Endothelial cell of umbilical vein (primary cell): Measurements from ENCODE around the gene TREX2. TPM values are rescaled to one million over a fixed set of nuclear protein-coding genes. Genes with fewer than 3 reads are reported as not detected.

Source experiments
- BruUV-seq: library from RNA; stranded (reverse); fragments of 400-500 nt; replicated peaks from 2 replicates; lab custom pipeline; 2021; lab: Mats Ljungman, UMichigan
- CTCF ChIA-PET: fragments of 300-600, 350-600 bp; sonication (Branson Sonifier 250); formaldehyde crosslinking; loops from one replicate; lab custom pipeline; 2021; ENCODE audit warnings: antibody characterized with exemption, inconsistent platforms; lab: Charles Lee
- POLR2A ChIA-PET: fragments of 300-600, 350-600 bp; sonication (Branson Sonifier 250); formaldehyde crosslinking; loops from one replicate; lab custom pipeline; 2021; ENCODE audit warnings: antibody characterized with exemption, inconsistent platforms; lab: Charles Lee
- DNase-seq: peaks from one replicate; pipeline ENCODE4 v3.0.0-alpha.2; 2011; ENCODE audit warnings: low read depth, low spot score
- FAIRE-seq: peaks from 2 replicates; lab custom pipeline; 2011; peaks lifted over from hg19 to GRCh38; lab: Jason Lieb, UNC
- H2AFZ ChIP-seq: 2 replicates; pipeline ENCODE4 v1.6.0; 2012; ENCODE audit warnings: low read depth, low read length, control low read depth, inconsistent platforms
- H3K27ac ChIP-seq: 2 replicates; pipeline ENCODE4 v1.5.1; 2011; ENCODE audit warnings: low read depth, mild to moderate bottlenecking, control low read depth, low read length, moderate library complexity; ENCODE audit not compliant: insufficient read depth
- H3K27me3 ChIP-seq, 2 experiments: 2 replicates each; pipeline versions ENCODE4 v1.6.0 to v1.6.1; 2011; ENCODE audit warnings: low read length in 2 of 2, mixed read lengths in 1 of 2; ENCODE audit not compliant: control insufficient read depth in 2 of 2, insufficient read depth in 2 of 2
- H3K36me3 ChIP-seq, 2 experiments: 2 replicates in 1 of 2; 3 replicates in 1 of 2; pipeline ENCODE4 v1.5.1; 2011; ENCODE audit warnings: low read length in 2 of 2, mild to moderate bottlenecking in 1 of 2, moderate library complexity in 1 of 2; ENCODE audit not compliant: control insufficient read depth in 2 of 2, insufficient read depth in 2 of 2; ENCODE audit errors: extremely low read depth in 1 of 2
- H3K4me1 ChIP-seq: 3 replicates; pipeline ENCODE4 v1.5.1; 2011; ENCODE audit warnings: mild to moderate bottlenecking, low read length; ENCODE audit not compliant: control insufficient read depth, insufficient read depth; ENCODE audit errors: extremely low read depth
- H3K4me2 ChIP-seq: 2 replicates; pipeline ENCODE4 v1.6.1; 2011; ENCODE audit warnings: low read length, control low read depth, mixed read lengths; ENCODE audit not compliant: insufficient read depth
- H3K4me3 ChIP-seq, 3 experiments: fragments of 200-600 bp in 1 of 3; sonication (generic), shearing (Covaris generic) in 1 of 3; replicated peaks in 1 of 3; 2 replicates each; pipeline ENCODE4 v1.5.1; 2011 to 2016; ENCODE audit warnings: control low read depth in 3 of 3, low read length in 3 of 3, mild to moderate bottlenecking in 2 of 3, inconsistent platforms in 1 of 3, low read depth in 1 of 3, moderate library complexity in 1 of 3; ENCODE audit not compliant: insufficient read depth in 1 of 3
- H3K79me2 ChIP-seq: 2 replicates; pipeline ENCODE4 v1.6.0; 2012; ENCODE audit warnings: low read length, inconsistent platforms; ENCODE audit not compliant: control insufficient read depth, insufficient read depth
- H3K9ac ChIP-seq: replicated peaks from 2 replicates; pipeline ENCODE3; 2011; ENCODE audit warnings: low read length, control low read depth; ENCODE audit not compliant: insufficient read depth; ENCODE audit errors: extremely low read depth
- H3K9me1 ChIP-seq: replicated peaks from 3 replicates; pipeline ENCODE4 v1.6.0; 2011; ENCODE audit warnings: mild to moderate bottlenecking, low read length; ENCODE audit not compliant: control insufficient read depth, insufficient read depth; ENCODE audit errors: extremely low read depth
- H3K9me3 ChIP-seq: replicated peaks from 2 replicates; pipeline ENCODE4 v1.5.1; 2012; ENCODE audit warnings: low read length, inconsistent platforms; ENCODE audit not compliant: control insufficient read depth, insufficient read depth
- H4K20me1 ChIP-seq: replicated peaks from 2 replicates; pipeline ENCODE3; 2011; ENCODE audit warnings: mild to moderate bottlenecking, low read length; ENCODE audit not compliant: control insufficient read depth, insufficient read depth; ENCODE audit errors: extremely low read depth
- EZH2 ChIP-seq: IDR thresholded peaks from 2 replicates; pipeline ENCODE4 v1.6.1; 2012; ENCODE audit warnings: borderline replicate concordance, low read depth, mild to moderate bottlenecking, moderate library complexity, low read length, inconsistent platforms; ENCODE audit not compliant: severe bottlenecking
- FOS ChIP-seq: IDR thresholded peaks from 2 replicates; pipeline ENCODE4 v1.6.1; 2011; ENCODE audit warnings: mild to moderate bottlenecking, low read length, moderate library complexity, borderline replicate concordance; ENCODE audit not compliant: insufficient read depth
- JUN ChIP-seq: IDR thresholded peaks from 2 replicates; pipeline ENCODE4 v1.6.1; 2011; ENCODE audit warnings: borderline replicate concordance, low read depth; ENCODE audit not compliant: insufficient read length, insufficient read depth
- POLR2A ChIP-seq: IDR thresholded peaks from 2 replicates; pipeline ENCODE4 v1.6.1; 2012; ENCODE audit warnings: low read depth, mild to moderate bottlenecking, control low read depth, low read length
- dilution Hi-C: fragments of 300-500 bp; cut with MboI; formaldehyde crosslinking; loops from one replicate; pipeline ENCODE4 v1.15.0; 2019; ENCODE audit warnings: low sequenced_read_pairs; ENCODE audit not compliant: extremely low pct_ligation_motif_present
- intact Hi-C: fragments of 100-400 bp; cut with micrococcal nuclease; formaldehyde crosslinking; loops from one replicate; pipeline ENCODE4 v1.10.0; 2022
- polyA plus RNA-seq, 4 experiments: library from polyadenylated mRNA; depleted of rRNA in 3 of 4; stranded (reverse) in 3 of 4; unstranded in 1 of 4; fragments of >200 nt; gene quantifications; 2 replicates each; pipeline versions ENCODE4 v1.2.1 to v1.2.3, GENCODE V29; 2011 to 2012; ENCODE audit warnings: missing spikeins in 1 of 4
- total RNA-seq: library from RNA; stranded (reverse); gene quantifications from 2 replicates; pipeline ENCODE4 v1.2.3, GENCODE V29; 2021

TREX2 gene
- total and polyA plus RNA-seq, 2 donors (not counting 3 experiments of a cell fraction or from before 2014, with no cell fraction given), result 0.82 to 0.99 TPM

GRCh38 chrX:153420851-153421599 is 24.8 kb downstream of the TREX2 start:
- dilution Hi-C loops, result no loop called here
- no peak for FAIRE-seq
- Histone ChIP-seq H3K79me2 (no peaks in the 10 kb centered on the region), H3K4me2 (no peak overlapping the region), H3K9me1 (no peaks in the 10 kb centered on the region), H3K27me3 (no peaks in the 10 kb centered on the region), H3K9ac (no peak overlapping the region), H3K36me3 (no peaks in the 10 kb centered on the region), H3K4me3 (no peak overlapping the region), H3K9me3 (no peaks in the 10 kb centered on the region), H4K20me1 (no peaks in the 10 kb centered on the region), H3K27ac (no peak overlapping the region), H2AFZ (no peak overlapping the region), H3K4me1 (no peaks in the 10 kb centered on the region)
- intact Hi-C loops, result no loop called here
- no peak for TF ChIP-seq FOS
- TF ChIP-seq EZH2, result no peak
- TF ChIP-seq POLR2A, result no peak
- POLR2A ChIA-PET, result no interaction called here
- DNase-seq, result no peak
- BruUV-seq, result no TSS peak
- CTCF ChIA-PET, result no interaction called here

GRCh38 chrX:153417637-153418036 is 28.2 kb downstream of the TREX2 start:
- ChIA-PET CTCF (no interaction called here), POLR2A (no interaction called here)
- Histone ChIP-seq H3K9me3 (no peaks in the 10 kb centered on the region), H3K36me3 (no peaks in the 10 kb centered on the region), H3K4me3 (no peak overlapping the region), H3K9ac (no peak overlapping the region), H3K27me3 (no peaks in the 10 kb centered on the region), H3K27ac (no peak overlapping the region), H4K20me1 (no peaks in the 10 kb centered on the region), H3K9me1 (no peaks in the 10 kb centered on the region), H2AFZ (no peak overlapping the region), H3K4me1 (no peaks in the 10 kb centered on the region), H3K4me2 (no peak overlapping the region), H3K79me2 (no peaks in the 10 kb centered on the region)
- no peak for TF ChIP-seq JUN
- no peak for TF ChIP-seq FOS
- TF ChIP-seq EZH2, result no peak
- dilution Hi-C loops (no loop called here), intact Hi-C loops (no loop called here)
- DNase-seq (no peak), FAIRE-seq (no peak)
- no TSS peak for BruUV-seq
